Posterior cingulate gyrus (tissue), 11 donors: ENCODE measurements around the gene AP1B1.
"Not testable (repeated sequence)": the region's sequence is repeated elsewhere in the genome, so short reads cannot be mapped to it uniquely, and the experiment has no call there.

Experiments used
- DNase-seq, 10 donors: peaks; one replicate each; pipeline versions ENCODE4 v3.0.0 to v3.0.0-alpha.2; 2020 to 2021; ENCODE audit warnings: mixed read lengths in 3 of 10
- intact Hi-C: fragments of 100-400 bp; cut with DNase I; formaldehyde crosslinking; loops from one replicate; pipeline ENCODE4 v1.15.1; 2023

Gene AP1B1

DNA sequence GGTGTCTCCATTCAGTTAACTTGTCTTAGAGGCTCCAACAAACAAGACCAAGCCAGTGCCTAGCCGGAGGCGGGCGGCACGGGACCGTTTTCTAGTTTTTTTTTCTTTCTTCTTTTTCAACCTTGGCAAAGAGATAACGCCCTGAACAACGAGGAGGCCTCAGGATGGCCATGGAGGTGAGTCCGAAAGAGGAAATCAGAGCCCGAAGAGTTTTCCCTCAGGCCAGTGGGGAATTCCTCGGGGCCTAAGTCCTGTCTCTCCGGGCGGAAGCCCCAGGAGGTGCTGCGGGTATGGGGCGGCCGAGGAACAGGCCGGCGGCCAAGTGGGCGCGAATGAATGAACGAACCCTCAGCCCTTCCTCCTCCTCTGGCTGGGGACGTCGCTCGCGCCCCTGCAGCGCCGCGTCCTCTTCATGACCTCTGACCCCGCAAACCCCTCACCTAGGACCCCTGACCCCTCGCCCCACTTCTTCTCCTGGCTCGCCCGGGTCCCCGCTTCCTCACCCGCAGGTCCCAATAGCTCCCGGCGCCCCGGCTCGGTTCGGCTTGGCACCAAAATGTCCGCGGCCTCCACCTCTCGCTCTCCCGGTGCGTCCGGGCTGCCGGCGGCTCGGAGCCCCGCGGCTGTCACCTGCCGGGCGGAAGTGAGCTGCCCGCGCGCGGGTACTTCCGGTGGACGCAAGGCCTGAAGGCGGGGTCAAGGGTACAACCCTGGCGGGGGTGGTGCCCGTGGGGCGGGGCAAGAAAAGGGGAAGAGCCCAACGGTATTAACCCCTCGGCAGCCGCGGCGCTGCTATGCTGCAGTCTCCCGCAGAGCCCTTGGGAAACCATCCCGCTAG is at the start of gene AP1B1:
Gene AP1B1, minus strand, starts transcription at position 650 of the 838 bp plus-strand sequence. CDS start 21,327 bp downstream, outside the sequence.
- intact Hi-C loops: loop anchor here (10.0 kb wide), 1 partner anchor 83 kb away; the partner anchor contains the start of gene GAS2L1

DNA sequence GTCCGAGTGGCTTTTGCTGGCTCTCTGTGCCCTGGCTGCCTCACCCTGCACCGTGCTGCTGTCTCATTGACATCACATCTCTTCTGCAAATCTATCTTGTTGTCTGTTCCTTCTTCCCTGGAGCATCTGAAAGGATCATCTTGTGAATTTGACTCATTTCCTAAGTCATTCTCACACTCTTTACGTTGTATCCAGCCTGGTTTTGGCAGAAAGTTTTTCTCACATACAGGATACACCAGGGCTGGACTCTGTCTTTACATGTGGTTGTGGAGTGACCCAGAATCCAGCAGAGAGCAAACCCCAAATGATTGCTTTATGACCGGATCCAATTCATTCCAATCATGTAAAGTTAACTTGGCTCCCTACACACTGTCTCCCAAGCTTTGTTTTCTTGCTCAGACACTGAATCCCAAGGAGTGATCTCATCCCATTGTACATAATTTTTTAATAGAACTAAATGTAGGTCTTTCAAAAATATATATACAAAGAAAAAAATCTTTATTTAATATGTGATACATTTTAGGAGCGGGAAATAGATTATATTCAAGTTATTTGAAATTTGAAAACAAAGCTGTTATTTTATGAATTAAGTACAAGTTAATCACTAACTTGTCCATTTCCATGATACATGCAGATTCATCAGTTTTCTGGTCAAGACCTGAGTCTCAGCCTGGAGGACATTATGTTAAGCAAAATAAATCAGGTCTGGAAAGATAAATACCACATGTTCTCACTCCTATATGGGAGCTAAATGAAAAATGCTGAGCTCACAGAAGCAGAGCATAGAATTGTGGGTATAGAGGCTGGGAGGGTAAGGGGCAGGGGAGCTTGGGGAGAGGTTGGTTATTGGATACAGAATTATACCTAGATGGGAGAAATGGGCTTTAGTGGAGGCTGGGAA is 47.1 kb upstream of the AP1B1 start:
- intact Hi-C loops: no loop called here

More for the DNA sequence above, at the start of gene AP1B1:
- DNase-seq: peak; percentile 85 to 99 (median 93)

DNA sequence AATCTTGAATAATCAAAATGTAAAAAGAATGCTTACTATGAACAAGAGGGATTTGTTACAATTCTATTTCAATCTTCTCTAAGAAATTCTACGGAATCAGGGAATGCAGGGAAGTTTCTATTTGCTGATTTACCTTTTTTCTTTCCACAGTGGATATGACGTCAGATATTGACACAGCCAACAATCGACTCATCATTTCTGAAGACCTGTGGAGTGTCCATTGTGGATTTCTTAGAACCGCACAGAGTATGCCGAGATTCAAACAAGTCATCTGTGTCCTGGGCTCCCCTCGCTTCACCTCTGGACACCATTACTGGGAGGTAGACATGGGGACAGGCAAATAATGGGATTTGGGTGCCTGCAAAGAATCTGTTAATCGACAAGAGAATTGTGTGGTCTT is 45.9 kb upstream of the AP1B1 start:
- intact Hi-C loops: no loop called here

More for the DNA sequence above, 47.1 kb upstream of the AP1B1 start:
- DNase-seq: no peak

DNA sequence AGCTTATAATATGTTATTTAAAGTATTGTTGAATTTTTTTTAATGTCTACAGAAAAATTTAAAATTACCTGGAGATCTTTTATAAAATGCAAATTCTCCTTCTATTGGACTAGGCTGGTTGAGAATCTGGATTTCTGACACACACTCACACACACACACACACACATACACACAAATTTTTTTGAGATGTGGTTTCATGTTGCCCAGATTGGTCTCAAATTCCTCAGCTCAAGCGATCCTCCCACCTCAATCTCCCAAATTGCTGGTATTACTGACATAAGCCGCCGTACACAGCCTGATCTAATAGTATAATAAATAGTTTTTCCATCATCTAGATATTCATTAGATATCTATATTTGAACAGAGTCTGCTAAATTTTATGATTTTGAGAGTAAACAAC is 45.5 kb upstream of the AP1B1 start:
- intact Hi-C loops: no loop called here
- no peak for DNase-seq

More for the DNA sequence above, 45.9 kb upstream of the AP1B1 start:
- no peak for DNase-seq

DNA sequence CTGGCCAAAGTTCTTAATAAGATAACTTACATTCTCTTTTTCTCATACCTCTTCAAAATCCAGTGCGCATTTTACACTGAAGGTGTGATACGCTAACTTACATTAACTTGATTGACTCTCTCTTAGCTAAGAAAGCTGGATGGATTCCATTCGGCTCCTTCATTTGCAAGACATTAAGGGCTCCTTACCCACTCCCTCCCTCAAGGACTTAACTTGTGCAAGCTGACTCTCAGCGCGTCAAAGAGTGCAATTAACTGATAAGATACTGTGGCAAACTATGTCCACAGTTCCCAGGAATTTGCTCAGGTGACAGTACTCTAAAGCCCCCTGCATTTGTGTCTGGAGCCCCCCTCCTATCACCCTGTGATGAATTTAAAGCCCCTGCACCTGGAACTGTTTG is 43.6 kb upstream of the AP1B1 start:
- no peak for DNase-seq

DNA sequence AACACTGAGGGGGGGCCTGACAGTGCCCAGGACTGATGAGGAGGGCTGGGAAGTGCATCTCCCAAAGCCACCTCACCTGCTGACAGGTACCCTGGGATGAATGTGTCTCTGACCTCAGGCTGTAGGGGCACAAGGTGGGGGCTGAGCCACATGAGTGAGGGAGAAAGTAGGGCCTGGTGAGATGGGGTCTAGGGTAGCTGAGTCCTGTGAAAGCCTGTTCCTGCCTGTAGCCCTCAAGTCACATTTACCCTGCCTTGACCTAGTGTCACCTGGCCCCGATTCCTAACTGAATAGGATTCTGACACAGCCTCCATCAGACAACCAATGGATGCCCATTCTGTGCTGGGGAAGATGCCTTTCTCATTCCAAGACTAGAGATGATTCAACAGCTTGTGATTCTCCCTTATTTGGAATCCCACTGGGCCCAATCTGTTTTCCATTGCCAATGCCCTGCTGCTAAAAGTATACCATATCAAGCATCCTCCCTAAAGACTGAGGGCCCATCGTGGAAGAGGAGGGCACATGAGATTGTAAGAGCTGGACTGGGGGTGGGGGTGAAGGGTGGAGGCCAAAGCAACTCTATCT is 38.9 kb upstream of the AP1B1 start:
- intact Hi-C loops: no loop called here
- DNase-seq: peak in 1 of 10 donors; percentile 45

More for the DNA sequence above, 43.6 kb upstream of the AP1B1 start:
- intact Hi-C loops: no loop called here

DNA sequence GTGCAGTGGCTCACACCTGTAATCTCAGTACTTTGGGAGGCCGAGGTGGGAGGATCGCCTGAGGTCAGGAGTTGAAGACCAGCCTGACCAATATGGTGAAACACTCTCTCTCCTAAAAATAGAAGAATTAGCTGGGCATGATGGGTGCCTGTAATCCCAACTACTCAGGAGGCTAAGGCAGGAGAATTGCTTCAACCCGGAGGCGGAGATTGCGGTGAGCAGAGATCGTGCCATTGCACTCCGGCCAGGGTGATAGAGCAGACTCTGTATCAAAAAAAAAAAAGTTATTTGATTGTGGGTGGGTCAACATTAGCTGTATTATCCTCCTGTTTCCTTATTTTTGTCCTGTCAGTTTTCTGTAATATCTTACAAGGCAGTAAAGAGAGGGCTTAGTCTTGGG is 38.1 kb upstream of the AP1B1 start:
- intact Hi-C loops: no loop called here
- DNase-seq: no peak

DNA sequence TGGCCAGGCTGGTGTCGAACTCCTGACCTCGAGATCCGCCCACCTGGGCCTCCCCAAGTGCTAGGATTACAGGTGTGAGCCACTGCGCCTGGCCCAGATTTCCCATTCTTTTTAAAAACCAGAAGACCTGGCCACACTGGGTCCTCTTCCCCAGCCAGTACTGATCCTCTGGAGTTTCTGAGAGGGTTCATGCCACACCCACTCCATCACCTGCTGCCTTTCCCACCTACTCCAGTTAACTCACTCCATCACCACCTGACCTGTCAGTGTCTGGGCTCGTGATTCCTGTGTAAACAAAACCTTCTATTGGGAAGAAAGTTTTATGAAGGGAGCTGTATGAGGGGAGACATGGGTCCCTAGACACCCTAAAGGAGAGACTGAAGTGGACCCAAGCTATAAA is 30.3 kb upstream of the AP1B1 start:
- intact Hi-C loops, DNase-seq: not testable (repeated sequence)

DNA sequence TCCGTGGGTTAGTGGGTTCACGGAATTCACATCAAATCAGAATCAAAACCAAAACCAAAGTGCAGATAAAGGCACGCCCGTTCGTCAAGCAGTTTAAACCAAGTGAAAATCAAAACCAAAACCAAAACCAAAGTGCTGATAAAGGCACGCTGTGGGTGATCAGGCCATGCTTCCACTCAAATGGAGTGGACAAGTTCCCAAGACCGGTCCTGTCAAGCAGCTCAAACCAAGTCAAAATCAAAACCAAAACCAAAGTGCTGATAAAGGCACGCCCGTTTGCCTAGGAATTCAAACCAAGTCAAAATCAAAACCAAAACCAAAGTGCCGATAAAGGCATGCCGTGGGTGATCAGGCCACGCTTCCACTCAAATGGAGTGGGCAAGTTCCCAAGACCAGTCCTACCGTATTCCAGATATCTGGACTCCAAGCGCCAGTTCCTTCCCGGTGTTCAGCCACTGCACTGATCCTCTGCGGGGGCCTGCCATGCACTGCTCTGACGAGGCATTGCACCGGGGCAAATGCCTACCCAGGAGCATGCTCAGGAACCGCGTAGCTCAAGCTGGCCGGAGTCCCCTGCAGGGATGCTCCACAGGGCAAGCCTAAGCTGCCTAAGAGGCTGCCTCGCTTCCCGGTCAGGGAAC is 26.7 kb upstream of the AP1B1 start:
- intact Hi-C loops, DNase-seq: not testable (repeated sequence)

DNA sequence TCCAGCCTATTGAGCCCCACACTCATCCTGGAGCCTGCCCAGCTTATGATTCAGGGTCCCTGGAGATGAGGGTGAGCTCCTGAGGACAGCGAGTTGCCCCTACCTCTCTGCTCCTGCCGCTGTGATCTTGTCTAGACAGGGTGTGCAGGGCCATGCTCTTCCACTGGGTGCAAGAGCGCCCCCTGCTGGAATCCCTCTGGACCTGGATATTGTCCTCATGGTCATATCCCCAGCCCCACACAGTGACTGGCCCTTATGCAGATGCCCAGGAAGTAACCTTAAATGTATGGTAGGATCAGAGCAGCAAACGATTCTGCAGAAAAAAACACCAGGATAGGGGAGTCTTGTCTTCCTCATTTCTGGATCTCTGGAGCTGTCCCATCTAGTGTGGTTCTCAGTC is 24.4 kb upstream of the AP1B1 start:
- DNase-seq, intact Hi-C loops: not testable (repeated sequence)

DNA sequence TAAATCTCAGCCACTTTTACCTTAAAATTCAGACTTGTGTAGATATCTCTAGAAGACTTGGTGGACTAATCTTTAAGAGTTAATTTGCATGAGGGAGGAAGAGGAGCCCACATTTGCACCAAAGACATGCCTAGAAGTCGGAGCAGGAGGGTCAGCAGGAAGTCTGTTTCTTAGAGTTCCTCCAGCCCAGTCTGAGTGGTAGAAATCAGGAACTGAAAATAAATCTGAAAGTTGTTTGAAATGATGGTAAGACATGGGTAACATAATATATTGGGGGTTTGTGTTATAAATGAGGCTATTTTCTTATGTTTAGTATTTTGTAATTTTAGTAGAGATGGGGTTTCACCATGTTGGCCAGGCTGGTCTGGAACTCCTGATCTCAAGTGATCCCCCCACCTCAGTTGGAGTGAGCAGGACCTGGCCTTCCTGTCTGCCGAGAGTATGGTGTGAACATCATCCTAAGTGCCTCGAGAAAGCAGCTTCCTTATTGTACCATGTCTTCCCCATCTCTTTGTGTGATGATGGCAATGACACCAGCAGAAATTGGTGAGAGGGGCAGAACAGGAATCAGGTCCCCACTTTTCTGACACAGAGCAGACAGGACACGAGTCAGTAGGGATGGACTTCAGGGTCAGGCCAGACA is 23.3 kb upstream of the AP1B1 start:
- intact Hi-C loops, DNase-seq: not testable (repeated sequence)

DNA sequence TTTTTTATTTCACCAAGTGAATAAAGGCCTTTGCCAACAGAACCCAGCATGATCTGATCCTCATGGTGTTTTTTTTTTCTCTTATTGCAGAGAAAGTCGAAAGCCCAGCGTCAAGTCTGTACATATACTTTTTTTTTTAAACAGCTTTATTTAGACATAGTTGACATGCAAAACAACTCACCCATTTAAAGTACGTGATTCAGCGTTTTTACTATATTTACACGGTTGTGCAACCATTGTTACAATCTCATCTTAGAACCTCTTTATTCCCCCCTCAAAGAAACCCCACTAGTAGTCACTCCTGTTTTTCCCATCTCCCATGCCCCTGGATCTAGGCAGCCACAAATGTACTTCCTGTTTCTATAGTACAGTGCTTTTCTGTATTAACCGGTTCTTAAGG is 20.6 kb upstream of the AP1B1 start:
- DNase-seq: no peak
- intact Hi-C loops: no loop called here

DNA sequence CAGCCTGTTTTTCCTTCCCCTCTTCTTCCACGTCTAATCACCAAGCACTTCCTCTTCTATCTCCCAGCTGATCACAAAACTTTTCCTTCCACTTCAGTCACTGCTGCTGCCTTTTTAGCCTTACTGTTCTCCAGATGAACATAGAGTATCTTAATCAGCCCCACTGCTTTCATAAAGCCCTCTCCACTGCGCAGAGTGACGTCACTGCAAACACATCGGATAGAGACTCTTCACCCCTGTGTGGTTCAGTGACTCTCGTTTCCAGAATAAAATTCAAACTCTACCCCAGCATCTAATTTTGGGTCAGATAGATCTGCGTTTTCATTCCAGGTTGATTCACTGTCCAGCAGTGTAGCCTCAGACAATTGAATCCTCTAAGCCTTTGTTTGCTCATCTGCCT is 13.2 kb upstream of the AP1B1 start:
- intact Hi-C loops, DNase-seq: not testable (repeated sequence)

DNA sequence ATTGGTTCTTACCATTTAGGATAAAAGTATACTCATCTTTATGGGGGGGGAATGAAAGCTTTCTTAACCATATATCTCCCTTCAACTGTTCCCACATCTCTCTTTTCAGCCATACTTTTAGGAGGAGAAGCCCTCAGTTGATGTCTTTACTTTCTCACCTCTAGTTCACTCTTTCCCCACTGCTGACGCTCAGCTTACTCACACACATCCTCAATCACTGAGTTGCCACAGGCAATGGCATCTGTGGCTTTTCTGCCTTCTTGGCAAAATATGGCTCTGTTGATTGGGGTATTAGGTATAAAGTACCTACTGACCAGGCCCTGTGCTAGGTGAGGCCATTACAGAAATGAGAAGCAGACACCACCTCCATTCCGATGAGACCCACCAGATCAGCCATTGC is 12.2 kb upstream of the AP1B1 start:
- DNase-seq: no peak
- intact Hi-C loops: no loop called here

DNA sequence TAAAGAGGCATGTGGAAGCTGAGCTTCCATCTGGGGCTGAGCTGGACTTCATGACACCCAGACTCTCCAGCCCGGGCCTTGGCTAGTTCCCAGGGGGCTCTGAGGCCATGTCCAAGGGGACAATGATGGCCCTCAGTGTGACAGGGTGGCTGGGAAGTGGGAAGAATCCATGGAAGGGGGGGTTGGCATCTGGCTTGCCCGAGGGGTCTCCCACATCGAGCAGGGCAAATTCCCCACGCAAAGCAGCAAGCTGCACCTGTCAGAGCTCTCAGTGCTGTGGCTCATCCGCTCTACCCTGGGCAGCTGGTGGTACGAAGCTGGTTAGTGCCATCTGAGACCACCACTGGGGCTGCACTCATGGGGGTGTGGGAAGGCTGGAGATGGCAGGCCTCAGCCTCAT is 9.4 kb upstream of the AP1B1 start:
- intact Hi-C loops: loop anchor here (10.0 kb wide), 1 partner anchor 127 kb away; no protein-coding TSS in a partner anchor
- no peak for DNase-seq

DNA sequence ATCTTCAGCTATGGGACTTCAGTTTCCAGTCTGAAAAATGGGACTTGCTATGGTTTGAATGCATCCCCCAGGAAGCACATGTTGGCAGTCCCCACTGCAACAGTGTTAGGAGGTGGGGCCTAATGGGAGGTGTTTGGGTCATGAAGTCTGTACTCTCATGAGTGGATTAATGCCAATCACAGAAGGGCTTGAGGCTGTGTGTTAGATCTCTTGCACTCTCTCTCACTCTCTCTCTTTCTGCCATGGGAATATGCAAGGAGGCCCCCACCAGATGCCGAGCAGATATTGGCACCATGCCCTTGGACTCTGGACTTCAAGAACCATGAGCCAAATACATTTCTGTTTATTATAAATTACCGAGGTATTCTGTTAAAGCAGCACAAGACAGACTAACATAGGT is 7.8 kb upstream of the AP1B1 start:
- intact Hi-C loops: loop anchor here (10.0 kb wide), 1 partner anchor 129 kb away; no protein-coding TSS in a partner anchor
- DNase-seq: no peak

DNA sequence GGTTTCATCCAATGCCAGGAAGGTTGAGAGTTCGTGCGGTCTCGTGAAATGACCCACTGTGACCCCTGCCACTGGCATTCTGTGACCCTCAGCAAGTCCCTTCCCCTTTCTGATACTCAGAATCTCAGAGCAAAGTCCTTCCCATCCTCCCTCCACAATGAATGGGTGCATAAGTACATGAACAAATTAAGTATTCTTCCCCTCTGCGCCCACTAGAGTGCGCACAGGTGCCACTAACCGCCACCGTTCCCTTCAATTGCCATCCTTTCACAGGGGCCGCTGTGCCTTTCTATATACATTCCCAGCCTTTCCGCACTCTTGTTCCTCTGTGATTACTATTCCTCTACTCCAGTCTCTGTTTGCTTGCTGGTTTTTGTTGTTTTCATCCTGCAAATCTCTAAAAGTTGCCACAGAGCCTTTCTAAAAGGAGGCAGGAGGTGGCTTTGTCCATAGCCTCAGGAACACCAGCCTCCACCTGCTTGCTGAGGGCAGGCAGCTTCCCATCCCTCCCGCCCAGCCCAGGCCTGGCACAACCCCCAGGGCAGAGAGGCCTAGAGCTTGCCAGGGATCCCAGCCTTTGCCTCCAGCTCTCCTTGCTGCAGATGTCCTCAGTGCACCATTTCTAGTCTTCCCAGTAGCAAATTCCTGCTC is 6.7 kb upstream of the AP1B1 start:
- DNase-seq: peak; percentile 46 to 95 (median 74)
- intact Hi-C loops: loop anchor here (10.0 kb wide), 1 partner anchor 130 kb away; no protein-coding TSS in a partner anchor

DNA sequence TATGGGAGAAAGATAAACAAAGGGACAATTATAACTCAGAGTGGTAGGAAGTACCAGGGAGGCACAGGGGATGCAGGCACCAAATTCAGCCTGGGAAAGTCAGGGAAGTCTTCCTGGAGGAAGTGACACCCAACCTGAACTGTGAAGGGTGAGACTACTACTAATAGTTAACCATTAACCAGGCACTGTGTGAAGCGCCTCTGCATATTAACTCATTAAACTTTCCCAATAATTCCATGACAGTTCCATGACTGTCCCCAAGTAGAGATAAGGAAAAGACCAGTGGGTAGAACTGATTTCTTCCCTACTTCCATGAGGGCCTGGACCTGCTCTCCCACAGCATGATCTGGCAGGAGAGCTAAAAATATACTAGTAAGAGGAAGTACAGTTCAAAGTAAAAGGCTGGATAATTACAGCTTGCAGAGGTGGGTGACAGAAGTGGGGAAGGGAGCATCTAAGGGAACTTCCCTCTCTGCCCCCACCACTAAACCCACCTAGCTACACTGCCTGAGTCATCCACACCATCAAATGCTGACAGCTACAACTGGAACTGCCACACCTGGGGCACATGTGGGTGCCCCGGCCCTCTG is 4.7 kb upstream of the AP1B1 start:
- intact Hi-C loops: loop anchor here (10.0 kb wide), 1 partner anchor 132 kb away; no protein-coding TSS in a partner anchor

DNA sequence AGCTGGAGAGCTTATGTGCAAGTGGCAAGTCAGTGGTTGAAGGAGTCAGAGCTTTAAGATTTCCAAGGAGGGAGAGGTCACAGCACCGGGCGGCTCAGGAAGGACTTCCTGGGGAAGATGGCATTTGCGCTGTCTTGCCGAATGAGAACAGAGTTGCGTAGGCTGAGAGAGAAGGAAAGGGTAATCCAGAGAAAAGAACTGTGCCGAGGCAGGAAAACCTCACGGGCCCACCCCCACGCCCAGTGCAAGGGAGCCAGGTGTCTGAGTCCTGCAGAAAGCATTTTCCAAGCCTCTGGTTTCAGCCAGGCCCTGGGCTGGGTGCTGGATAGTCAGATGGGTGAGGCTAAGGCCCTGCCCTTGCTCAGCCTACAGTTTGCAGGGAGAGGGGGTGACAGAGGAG is 3.2 kb upstream of the AP1B1 start:
- intact Hi-C loops: loop anchor here (10.0 kb wide), 1 partner anchor 133 kb away; no protein-coding TSS in a partner anchor
- DNase-seq: no peak

More for the DNA sequence above, 4.7 kb upstream of the AP1B1 start:
- DNase-seq: no peak
